K562 (cell line): ENCODE results near the gene RDH16. TPM values are rescaled to one million over a fixed set of nuclear protein-coding genes. Genes with fewer than 3 reads are reported as not detected.

ENCODE experiments used
- ATAC-seq: fragments of 200-7000 bp; cut with Tn5 transposase; 3 replicates; pipeline ENCODE4 v1.9.1; 2020; ENCODE audit warnings: moderate library complexity
- BruUV-seq: library from RNA; stranded (reverse); fragments of 400-500 nt; replicated peaks from 2 replicates; lab custom pipeline; 2021; lab: Mats Ljungman, UMichigan
- CTCF ChIA-PET: fragments of 300-600 bp; formaldehyde crosslinking; extraction: SDS; loops from one replicate; lab custom pipeline; 2021; ENCODE audit warnings: low intra/inter-chr PET ratio; lab: Yijun Ruan, JAX
- POLR2A ChIA-PET: fragments of 300-600, 350-650 bp; sonication (Branson Sonifier 250); formaldehyde crosslinking; extraction: SDS; loops from one replicate; lab custom pipeline; 2021; ENCODE audit warnings: antibody characterized with exemption, inconsistent platforms; lab: Yijun Ruan, JAX
- DNase-seq, 4 experiments: peaks; one replicate each; pipeline versions ENCODE4 v3.0.0 to v3.0.0-alpha.2; 2011 to 2018; ENCODE audit warnings: low spot score in 3 of 4, mixed read lengths in 3 of 4; ENCODE audit errors: extremely low read depth in 1 of 4
- FAIRE-seq: peaks from 2 replicates; lab custom pipeline; 2011; peaks lifted over from hg19 to GRCh38; lab: Jason Lieb, UNC
- H2AFZ ChIP-seq: 2 replicates; pipeline ENCODE4 v1.6.0; 2011; ENCODE audit warnings: low read depth, low read length, control low read depth, inconsistent platforms
- H3K27ac ChIP-seq: fragments of 200-600 bp; 3 replicates; pipeline ENCODE4 v1.8.0; 2011; ENCODE audit warnings: low read depth, mild to moderate bottlenecking, control low read depth, inconsistent platforms, low read length, moderate library complexity, mixed read lengths; ENCODE audit errors: extremely low read depth
- H3K27me3 ChIP-seq, 2 experiments: fragments of 300-600 bp in 1 of 2; 2 replicates in 1 of 2; 3 replicates in 1 of 2; pipeline versions ENCODE4 v1.6.0 to v1.8.0; 2011; ENCODE audit warnings: inconsistent platforms in 2 of 2, low read length in 2 of 2, mild to moderate bottlenecking in 1 of 2, mixed read lengths in 1 of 2, moderate library complexity in 1 of 2; ENCODE audit not compliant: control insufficient read depth in 2 of 2, insufficient read depth in 2 of 2
- H3K36me3 ChIP-seq: fragments of 300-600 bp; 3 replicates; pipeline ENCODE4 v1.8.0; 2011; ENCODE audit warnings: mild to moderate bottlenecking, low read length, inconsistent platforms; ENCODE audit not compliant: control insufficient read depth, insufficient read depth
- H3K4me1 ChIP-seq, 2 experiments: fragments of 200-600 bp in 1 of 2; replicated peaks in 1 of 2; 2 replicates in 1 of 2; 3 replicates in 1 of 2; pipeline versions ENCODE4 v1.5.1 to v1.8.0; 2011; ENCODE audit warnings: inconsistent platforms in 2 of 2, low read length in 2 of 2, mild to moderate bottlenecking in 1 of 2, mixed read lengths in 1 of 2, moderate library complexity in 1 of 2; ENCODE audit not compliant: control insufficient read depth in 2 of 2, insufficient read depth in 2 of 2
- H3K4me2 ChIP-seq: 2 replicates; pipeline ENCODE4 v1.6.1; 2011; ENCODE audit warnings: low read length, control low read depth, inconsistent platforms, mixed read lengths; ENCODE audit not compliant: insufficient read depth
- H3K4me3 ChIP-seq: fragments of 200-600 bp; sonication (generic), shearing (Covaris generic); 2 replicates; pipeline ENCODE4 v1.5.1; 2016; ENCODE audit warnings: control low read depth, inconsistent platforms
- H3K79me2 ChIP-seq: fragments of 200-600 bp; 3 replicates; pipeline ENCODE4 v1.8.0; 2011; ENCODE audit warnings: low read length, inconsistent platforms; ENCODE audit not compliant: control insufficient read depth, insufficient read depth
- H3K9ac ChIP-seq, 2 experiments: 2 replicates each; pipeline versions ENCODE4 v1.6.0 to v1.6.1; 2011; ENCODE audit warnings: low read depth in 2 of 2, low read length in 2 of 2, control low read depth in 1 of 2, inconsistent platforms in 1 of 2, mild to moderate bottlenecking in 1 of 2, mixed read lengths in 1 of 2; ENCODE audit not compliant: insufficient read depth in 1 of 2
- H3K9me1 ChIP-seq: one replicate; pipeline ENCODE4 v1.6.0; 2011; ENCODE audit warnings: inconsistent platforms, mild to moderate bottlenecking, low read length, moderate library complexity; ENCODE audit not compliant: control insufficient read depth, insufficient read depth
- H3K9me3 ChIP-seq: replicated peaks from 2 replicates; pipeline ENCODE4 v1.5.1; 2011; ENCODE audit warnings: low read depth, low read length, inconsistent platforms; ENCODE audit not compliant: control insufficient read depth, insufficient read depth
- H4K20me1 ChIP-seq: replicated peaks from 2 replicates; pipeline ENCODE4 v1.6.1; 2011; ENCODE audit warnings: low read length, inconsistent platforms, mixed read lengths; ENCODE audit not compliant: control insufficient read depth, insufficient read depth
- ATF7 ChIP-seq: fragments of 450-650 bp; IDR thresholded peaks from 2 replicates; pipeline ENCODE4 v1.7.1; 2014; ENCODE audit warnings: mild to moderate bottlenecking, moderate library complexity
- ERF ChIP-seq: fragments of 450-650 bp; formaldehyde crosslinking; IDR thresholded peaks from 2 replicates; pipeline ENCODE4 v1.4.0; 2020; ENCODE audit warnings: mild to moderate bottlenecking, mixed read lengths
- POLR3A ChIP-seq: IDR thresholded peaks from 2 replicates; pipeline ENCODE4 v1.6.1; 2011; ENCODE audit warnings: borderline replicate concordance, mild to moderate bottlenecking, moderate library complexity; ENCODE audit not compliant: insufficient read length, insufficient read depth; ENCODE audit errors: extremely low read depth
- RBFOX2 ChIP-seq: fragments of 200-400 bp; formaldehyde crosslinking; IDR thresholded peaks from 2 replicates; pipeline ENCODE4 v1.6.1; 2017; ENCODE audit warnings: low read depth, mild to moderate bottlenecking, low read length, moderate library complexity
- WGBS: fragments of 100-300 bp; shearing (Covaris generic); methylation state at CpG from one replicate; pipeline ENCODE4 v1.1.6; 2016; ENCODE audit warnings: low coverage, mixed read lengths; ENCODE audit not compliant: insufficient coverage; ENCODE audit errors: missing lambda C conversion rate; 5-methylcytosine and 5-hydroxymethylcytosine counted together
- in situ Hi-C: fragments of 300-500 bp; cut with MboI; formaldehyde crosslinking; loops from 4 replicates; pipeline ENCODE4 v1.15.0; 2018; ENCODE audit warnings: inconsistent platforms, mixed read lengths
- intact Hi-C: fragments of 100-400 bp; cut with micrococcal nuclease; formaldehyde crosslinking; loops from 2 replicates; pipeline ENCODE4 v1.14.2; 2022
- polyA plus RNA-seq, 8 experiments: library from polyadenylated mRNA; depleted of rRNA in 4 of 8; stranded (reverse) in 5 of 8; unstranded in 3 of 8; fragments of >200 nt; fragmentation: Nextera tagmentation in 2 of 8; fragmentation: Illumina TruSeq in 1 of 8; extraction: Ambion mirVana in 2 of 8; extraction: Trizol in 1 of 8; gene quantifications; 2 replicates each; pipeline versions ENCODE4 v1.2.1 to v1.2.3, GENCODE V29; 2011 to 2014; ENCODE audit warnings: inconsistent platforms in 1 of 8, missing spikeins in 1 of 8
- total RNA-seq, 7 experiments: library from RNA; depleted of rRNA in 6 of 7; stranded (reverse); fragments of >200 nt in 6 of 7; fragmentation: Illumina TruSeq in 2 of 7; extraction: Trizol in 2 of 7; gene quantifications; 2 replicates each; pipeline versions ENCODE4 v1.2.1 to v1.2.3, GENCODE V29; 2011 to 2021; ENCODE audit warnings: low replicate concordance in 1 of 7

Gene RDH16
- total and polyA plus RNA-seq, 9 of the 15 experiments (the other 6 are each of a cell fraction or from before 2014, with no cell fraction given), result 0.11 to 0.52 (median 0.22) TPM; not detected in 1

DNA sequence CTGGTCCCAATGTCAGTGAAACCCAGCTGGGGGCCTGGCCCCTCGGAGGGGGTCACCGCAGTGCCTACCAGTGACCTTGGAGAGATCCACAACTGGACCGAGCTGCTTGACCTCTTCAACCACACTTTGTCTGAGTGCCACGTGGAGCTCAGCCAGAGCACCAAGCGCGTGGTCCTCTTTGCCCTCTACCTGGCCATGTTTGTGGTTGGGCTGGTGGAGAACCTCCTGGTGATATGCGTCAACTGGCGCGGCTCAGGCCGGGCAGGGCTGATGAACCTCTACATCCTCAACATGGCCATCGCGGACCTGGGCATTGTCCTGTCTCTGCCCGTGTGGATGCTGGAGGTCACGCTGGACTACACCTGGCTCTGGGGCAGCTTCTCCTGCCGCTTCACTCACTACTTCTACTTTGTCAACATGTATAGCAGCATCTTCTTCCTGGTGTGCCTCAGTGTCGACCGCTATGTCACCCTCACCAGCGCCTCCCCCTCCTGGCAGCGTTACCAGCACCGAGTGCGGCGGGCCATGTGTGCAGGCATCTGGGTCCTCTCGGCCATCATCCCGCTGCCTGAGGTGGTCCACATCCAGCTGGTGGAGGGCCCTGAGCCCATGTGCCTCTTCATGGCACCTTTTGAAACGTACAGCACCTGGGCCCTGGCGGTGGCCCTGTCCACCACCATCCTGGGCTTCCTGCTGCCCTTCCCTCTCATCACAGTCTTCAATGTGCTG lies 38.0 kb upstream of the RDH16 start:
- intact Hi-C loops, result no loop called here
- Histone ChIP-seq H3K9me1 (no peaks in the 10 kb centered on the region), H3K36me3 (peaks cover 18% of the 10 kb centered on the region; the same call in 2 of the 3 replicates), H3K4me2 (no peak overlapping the region), H2AFZ (no peak overlapping the region), H3K9ac (peak overlapping the region in 1 of 2 experiments; percentile 47; a peak in 1 of 4 replicates), H3K9me3 (no peaks in the 10 kb centered on the region), H3K4me3 (no peak overlapping the region), H4K20me1 (no peaks in the 10 kb centered on the region), H3K27ac (no peak overlapping the region), H3K79me2 (peaks cover 13% of the 10 kb centered on the region), H3K4me1 (peaks cover 26 to 39% of the 10 kb centered on the region in 2 experiments), H3K27me3 (no peaks in the 10 kb centered on the region)
- no peak for FAIRE-seq
- no peak for TF ChIP-seq ATF7
- no peak for TF ChIP-seq ERF
- TF ChIP-seq POLR3A, result no peak
- TF ChIP-seq RBFOX2, result peak; percentile 35; the same call in 1 of the 2 replicates
- no TSS peak for BruUV-seq
- peak in 1 of 4 experiments; percentile 3 for DNase-seq
- no peak for ATAC-seq
- POLR2A ChIA-PET, result interaction anchor here (0.6 to 4.6 kb wide), 2 partner anchors 8 to 238 kb away, joined by 3 to 23 read pairs; no protein-coding TSS in a partner anchor
- CTCF ChIA-PET, result no interaction called here
- WGBS, result 95% methylated on average over 22 of the region's 26 CpGs
- in situ Hi-C loops, result no loop called here
